K562 (cell line): ENCODE results near the gene CHKB. TPM values are rescaled to one million over a fixed set of nuclear protein-coding genes. Genes with fewer than 3 reads are reported as not detected.
A peak's percentile ranks its signal among the peaks of the same experiment; 100 is the strongest.

Experiments
- ATAC-seq: fragments of 200-7000 bp; cut with Tn5 transposase; 3 replicates; pipeline ENCODE4 v1.9.1; 2020; ENCODE audit warnings: moderate library complexity
- BruUV-seq: library from RNA; stranded (reverse); fragments of 400-500 nt; replicated peaks from 2 replicates; lab custom pipeline; 2021; lab: Mats Ljungman, UMichigan
- CTCF ChIA-PET: fragments of 300-600 bp; formaldehyde crosslinking; extraction: SDS; loops from one replicate; lab custom pipeline; 2021; ENCODE audit warnings: low intra/inter-chr PET ratio; lab: Yijun Ruan, JAX
- POLR2A ChIA-PET: fragments of 300-600, 350-650 bp; sonication (Branson Sonifier 250); formaldehyde crosslinking; extraction: SDS; loops from one replicate; lab custom pipeline; 2021; ENCODE audit warnings: antibody characterized with exemption, inconsistent platforms; lab: Yijun Ruan, JAX
- DNase-seq, 4 experiments: peaks; one replicate each; pipeline versions ENCODE4 v3.0.0 to v3.0.0-alpha.2; 2011 to 2018; ENCODE audit warnings: low spot score in 3 of 4, mixed read lengths in 3 of 4; ENCODE audit errors: extremely low read depth in 1 of 4
- FAIRE-seq: peaks from 2 replicates; lab custom pipeline; 2011; peaks lifted over from hg19 to GRCh38; lab: Jason Lieb, UNC
- H2AFZ ChIP-seq: 2 replicates; pipeline ENCODE4 v1.6.0; 2011; ENCODE audit warnings: low read depth, low read length, control low read depth, inconsistent platforms
- H3K27ac ChIP-seq: fragments of 200-600 bp; 3 replicates; pipeline ENCODE4 v1.8.0; 2011; ENCODE audit warnings: low read depth, mild to moderate bottlenecking, control low read depth, inconsistent platforms, low read length, moderate library complexity, mixed read lengths; ENCODE audit errors: extremely low read depth
- H3K27me3 ChIP-seq, 2 experiments: fragments of 300-600 bp in 1 of 2; 2 replicates in 1 of 2; 3 replicates in 1 of 2; pipeline versions ENCODE4 v1.6.0 to v1.8.0; 2011; ENCODE audit warnings: inconsistent platforms in 2 of 2, low read length in 2 of 2, mild to moderate bottlenecking in 1 of 2, mixed read lengths in 1 of 2, moderate library complexity in 1 of 2; ENCODE audit not compliant: control insufficient read depth in 2 of 2, insufficient read depth in 2 of 2
- H3K36me3 ChIP-seq: fragments of 300-600 bp; 3 replicates; pipeline ENCODE4 v1.8.0; 2011; ENCODE audit warnings: mild to moderate bottlenecking, low read length, inconsistent platforms; ENCODE audit not compliant: control insufficient read depth, insufficient read depth
- H3K4me1 ChIP-seq, 2 experiments: fragments of 200-600 bp in 1 of 2; replicated peaks in 1 of 2; 2 replicates in 1 of 2; 3 replicates in 1 of 2; pipeline versions ENCODE4 v1.5.1 to v1.8.0; 2011; ENCODE audit warnings: inconsistent platforms in 2 of 2, low read length in 2 of 2, mild to moderate bottlenecking in 1 of 2, mixed read lengths in 1 of 2, moderate library complexity in 1 of 2; ENCODE audit not compliant: control insufficient read depth in 2 of 2, insufficient read depth in 2 of 2
- H3K4me2 ChIP-seq: 2 replicates; pipeline ENCODE4 v1.6.1; 2011; ENCODE audit warnings: low read length, control low read depth, inconsistent platforms, mixed read lengths; ENCODE audit not compliant: insufficient read depth
- H3K4me3 ChIP-seq: fragments of 200-600 bp; sonication (generic), shearing (Covaris generic); 2 replicates; pipeline ENCODE4 v1.5.1; 2016; ENCODE audit warnings: control low read depth, inconsistent platforms
- H3K79me2 ChIP-seq: fragments of 200-600 bp; 3 replicates; pipeline ENCODE4 v1.8.0; 2011; ENCODE audit warnings: low read length, inconsistent platforms; ENCODE audit not compliant: control insufficient read depth, insufficient read depth
- H3K9ac ChIP-seq, 2 experiments: 2 replicates each; pipeline versions ENCODE4 v1.6.0 to v1.6.1; 2011; ENCODE audit warnings: low read depth in 2 of 2, low read length in 2 of 2, control low read depth in 1 of 2, inconsistent platforms in 1 of 2, mild to moderate bottlenecking in 1 of 2, mixed read lengths in 1 of 2; ENCODE audit not compliant: insufficient read depth in 1 of 2
- H3K9me1 ChIP-seq: one replicate; pipeline ENCODE4 v1.6.0; 2011; ENCODE audit warnings: inconsistent platforms, mild to moderate bottlenecking, low read length, moderate library complexity; ENCODE audit not compliant: control insufficient read depth, insufficient read depth
- H3K9me3 ChIP-seq: replicated peaks from 2 replicates; pipeline ENCODE4 v1.5.1; 2011; ENCODE audit warnings: low read depth, low read length, inconsistent platforms; ENCODE audit not compliant: control insufficient read depth, insufficient read depth
- H4K20me1 ChIP-seq: replicated peaks from 2 replicates; pipeline ENCODE4 v1.6.1; 2011; ENCODE audit warnings: low read length, inconsistent platforms, mixed read lengths; ENCODE audit not compliant: control insufficient read depth, insufficient read depth
- ATF1 ChIP-seq, 2 experiments: fragments of 450-650 bp in 1 of 2; IDR thresholded peaks; 2 replicates each; pipeline ENCODE4 v1.6.1; 2016; ENCODE audit warnings: missing compliant biosample characterization in 1 of 2, missing genetic modification characterization in 1 of 2
- CREM ChIP-seq: IDR thresholded peaks from 2 replicates; pipeline ENCODE4 v1.6.1; 2014; ENCODE audit warnings: antibody characterized with exemption, low read depth
- EGR1 ChIP-seq: fragments of 450-650 bp; conservative IDR thresholded peaks from 2 replicates; pipeline ENCODE4 v1.6.1; 2017; ENCODE audit warnings: mild to moderate bottlenecking
- HDGF ChIP-seq: fragments of 450-650 bp; IDR thresholded peaks from 2 replicates; pipeline ENCODE4 v1.6.1; 2016
- IRF2 ChIP-seq: sonication (generic); formaldehyde crosslinking; IDR thresholded peaks from 2 replicates; pipeline ENCODE4 v1.8.1; 2022; ENCODE audit warnings: mild to moderate bottlenecking, missing genetic modification reagents
- KDM4B ChIP-seq, 2 experiments: fragments of 450-650 bp in 1 of 2; sonication (generic) in 1 of 2; IDR thresholded peaks; 2 replicates each; pipeline ENCODE4 v1.6.1; 2016 to 2017; ENCODE audit warnings: borderline replicate concordance in 2 of 2, antibody characterized with exemption in 1 of 2, low read depth in 1 of 2, mild to moderate bottlenecking in 1 of 2
- PKNOX1 ChIP-seq: fragments of 450-650 bp; IDR thresholded peaks from 2 replicates; pipeline ENCODE4 v1.6.1; 2016
- POLR2H ChIP-seq: IDR thresholded peaks from 2 replicates; pipeline ENCODE4 v1.6.1; 2016; ENCODE audit warnings: missing genetic modification characterization, low read depth, mild to moderate bottlenecking, control low read depth, missing compliant biosample characterization, moderate library complexity
- SIN3A ChIP-seq, 2 experiments: fragments of 150-350 bp in 1 of 2; IDR thresholded peaks; 2 replicates each; pipeline ENCODE4 v1.6.1; 2011 to 2016; ENCODE audit warnings: borderline replicate concordance in 2 of 2, low read depth in 2 of 2, low read length in 2 of 2, mild to moderate bottlenecking in 2 of 2, moderate library complexity in 2 of 2; ENCODE audit not compliant: control insufficient read depth in 1 of 2
- TCF3 ChIP-seq: sonication (generic); formaldehyde crosslinking; IDR thresholded peaks from 2 replicates; pipeline ENCODE4 v1.4.0; 2020; ENCODE audit warnings: mild to moderate bottlenecking, missing genetic modification reagents
- WGBS: fragments of 100-300 bp; shearing (Covaris generic); methylation state at CpG from one replicate; pipeline ENCODE4 v1.1.6; 2016; ENCODE audit warnings: low coverage, mixed read lengths; ENCODE audit not compliant: insufficient coverage; ENCODE audit errors: missing lambda C conversion rate; 5-methylcytosine and 5-hydroxymethylcytosine counted together
- in situ Hi-C: fragments of 300-500 bp; cut with MboI; formaldehyde crosslinking; loops from 4 replicates; pipeline ENCODE4 v1.15.0; 2018; ENCODE audit warnings: inconsistent platforms, mixed read lengths
- intact Hi-C: fragments of 100-400 bp; cut with micrococcal nuclease; formaldehyde crosslinking; loops from 2 replicates; pipeline ENCODE4 v1.14.2; 2022
- polyA plus RNA-seq, 8 experiments: library from polyadenylated mRNA; depleted of rRNA in 4 of 8; stranded (reverse) in 5 of 8; unstranded in 3 of 8; fragments of >200 nt; fragmentation: Nextera tagmentation in 2 of 8; fragmentation: Illumina TruSeq in 1 of 8; extraction: Ambion mirVana in 2 of 8; extraction: Trizol in 1 of 8; gene quantifications; 2 replicates each; pipeline versions ENCODE4 v1.2.1 to v1.2.3, GENCODE V29; 2011 to 2014; ENCODE audit warnings: inconsistent platforms in 1 of 8, missing spikeins in 1 of 8
- total RNA-seq, 7 experiments: library from RNA; depleted of rRNA in 6 of 7; stranded (reverse); fragments of >200 nt in 6 of 7; fragmentation: Illumina TruSeq in 2 of 7; extraction: Trizol in 2 of 7; gene quantifications; 2 replicates each; pipeline versions ENCODE4 v1.2.1 to v1.2.3, GENCODE V29; 2011 to 2021; ENCODE audit warnings: low replicate concordance in 1 of 7

CHKB gene
- total and polyA plus RNA-seq, 9 of the 15 experiments (the other 6 are each of a cell fraction or from before 2014, with no cell fraction given): 2.7 to 31.0 (median 11.0) TPM

- FAIRE-seq (peak; percentile 60), DNase-seq (peak in 1 of 4 experiments; percentile 29), ATAC-seq (no peak)
- H3K27ac ChIP-seq: no peak overlapping the region
- no peaks in the 10 kb centered on the region for H3K27me3 ChIP-seq
- H3K9me1 ChIP-seq: no peaks in the 10 kb centered on the region
- H3K9ac ChIP-seq: peak overlapping the region in 1 of 2 experiments; percentile 35; a peak in 1 of 4 replicates
- intact Hi-C loops: no loop called here
- no peak overlapping the region for H3K4me3 ChIP-seq
- WGBS: 54% methylated on average over 7 of the region's 7 CpGs
- CTCF ChIA-PET: no interaction called here
- POLR2A ChIA-PET: interaction anchor here (0.9 kb wide), 1 partner anchor 14 kb away, joined by 3 read pairs; the partner anchor contains the start of gene CHKB
- H3K4me2 ChIP-seq: no peak overlapping the region
- H3K9me3 ChIP-seq: no peaks in the 10 kb centered on the region
- in situ Hi-C loops: loop anchor here (5.0 kb wide), 1 partner anchor 46 kb away; no protein-coding TSS in a partner anchor
- H2AFZ ChIP-seq: no peak overlapping the region
- TF ChIP-seq HDGF (no peak), KDM4B (IDR thresholded peaks at IDR 0.05; ENCODE audit: borderline replicate concordance in 2 of 2, low read depth in 1 of 2) (no peak), TCF3 (CRISPR knock-in tag) (no peak), CREM (peak; percentile 68), POLR2H (tag) (no peak), ATF1 (CRISPR knock-in tag; IDR thresholded peaks at IDR 0.05) (no peak), ATF1 (tag; IDR thresholded peaks at IDR 0.05) (peak; percentile 33; the same call in 1 of the 2 replicates), PKNOX1 (peak; percentile 36; the same call in 1 of the 2 replicates), EGR1 (peak; percentile 66), SIN3A (IDR thresholded peaks at IDR 0.05; ENCODE audit: borderline replicate concordance in 2 of 2, control insufficient read depth in 1 of 2, low read depth in 2 of 2, low read length in 2 of 2) (no peak), IRF2 (CRISPR knock-in tag) (no peak)
- H3K4me1 ChIP-seq: peaks cover 0 to 11% of the 10 kb centered on the region in 2 experiments; a peak in 3 of 5 replicates
- H4K20me1 ChIP-seq: no peaks in the 10 kb centered on the region
- H3K79me2 ChIP-seq: no peaks in the 10 kb centered on the region
- BruUV-seq: no TSS peak
- no peaks in the 10 kb centered on the region for H3K36me3 ChIP-seq
Observed at GRCh38 chr22:50568626-50569025, 14.0 kb downstream of the CHKB start.
